Measurements from ENCODE around the gene MUC2.

MUC2 gene

GRCh38 chr11:1102996-1103395 lies 28.3 kb downstream of the MUC2 start:
- H3K9me3 ChIP-seq (replicated peaks in 1 of 2; ENCODE audit: control insufficient read depth in 2 of 2, insufficient read depth in 1 of 2, low read depth in 1 of 2, low read length in 2 of 2), result peaks cover 0 to 25% of the 10 kb centered on the region in 2 donors
- no peak overlapping the region for H2AFZ ChIP-seq (ENCODE audit: low read length)
- DNase-seq (ENCODE audit: low spot score), result no peak
- H3K79me1 ChIP-seq (ENCODE audit: low read depth, low read length), result peaks cover 1% of the 10 kb centered on the region
- H3K9ac ChIP-seq (ENCODE audit: low read depth, low read length, poor library complexity), result no peak overlapping the region
- H3K14ac ChIP-seq (ENCODE audit: low read length), result peak overlapping the region; percentile 82
- H3K27ac ChIP-seq (replicated peaks; ENCODE audit: low read length), result no peak overlapping the region
- H4K91ac ChIP-seq (ENCODE audit: low read depth, low read length, poor library complexity), result no peak overlapping the region
- H2BK12ac ChIP-seq (ENCODE audit: low read length), result no peak overlapping the region
- H2AK5ac ChIP-seq (ENCODE audit: low read depth, low read length), result peak overlapping the region; percentile 21
- no peak overlapping the region for H2BK5ac ChIP-seq (ENCODE audit: low read length)
- H3K4me3 ChIP-seq (ENCODE audit: low read length in 2 of 2), result no peak overlapping the region
- no peaks in the 10 kb centered on the region for H3K4me1 ChIP-seq (ENCODE audit: control insufficient read depth in 2 of 2, insufficient read depth in 1 of 2, low read depth in 1 of 2, low read length in 2 of 2)
- no peak overlapping the region for H2BK120ac ChIP-seq (ENCODE audit: low read depth, low read length)
- no peak overlapping the region for H3K23ac ChIP-seq (ENCODE audit: low read depth, low read length, poor library complexity)
- H3K4ac ChIP-seq (ENCODE audit: low read length), result no peak overlapping the region
- H4K8ac ChIP-seq (ENCODE audit: low read depth, low read length), result no peak overlapping the region
- H2BK15ac ChIP-seq (ENCODE audit: low read length), result no peak overlapping the region
- H3K4me2 ChIP-seq (ENCODE audit: insufficient read depth, low read length, poor library complexity, severe bottlenecking), result no peak overlapping the region
- peaks cover 0 to 1% (median 0%) of the 10 kb centered on the region in 3 experiments for H3K27me3 ChIP-seq (ENCODE audit: control insufficient read depth in 3 of 3, insufficient read depth in 3 of 3, low read depth in 1 of 3, low read length in 3 of 3)
- H3K36me3 ChIP-seq (replicated peaks in 1 of 2; ENCODE audit: control insufficient read depth in 2 of 2, insufficient read depth in 2 of 2, low read length in 2 of 2), result no peaks in the 10 kb centered on the region
- no CpG with 5 or more reads among the region's 12 CpGs for WGBS, 2 donors (ENCODE audit: extremely low coverage in 2 of 2, insufficient read length in 2 of 2, insufficient replicate concordance in 1 of 2)
- H3K18ac ChIP-seq (ENCODE audit: low read length), result no peak overlapping the region

GRCh38 chr11:1103401-1104360 lies 29.0 kb downstream of the MUC2 start:
- H3K18ac ChIP-seq (ENCODE audit: low read length), result peak overlapping the region; percentile 76
- H4K8ac ChIP-seq (ENCODE audit: low read depth, low read length), result no peak overlapping the region
- no peaks in the 10 kb centered on the region for H3K4me1 ChIP-seq (ENCODE audit: control insufficient read depth in 2 of 2, insufficient read depth in 1 of 2, low read depth in 1 of 2, low read length in 2 of 2)
- peak overlapping the region; percentile 84 for H2AK5ac ChIP-seq (ENCODE audit: low read depth, low read length)
- H3K4me3 ChIP-seq (ENCODE audit: low read length in 2 of 2), result no peak overlapping the region
- peak overlapping the region; percentile 65 for H3K23ac ChIP-seq (ENCODE audit: low read depth, low read length, poor library complexity)
- no peak overlapping the region for H3K9ac ChIP-seq (ENCODE audit: low read depth, low read length, poor library complexity)
- H2AFZ ChIP-seq (ENCODE audit: low read length), result no peak overlapping the region
- no peak overlapping the region for H3K27ac ChIP-seq (replicated peaks; ENCODE audit: low read length)
- H2BK5ac ChIP-seq (ENCODE audit: low read length), result peak overlapping the region; percentile 39
- no peaks in the 10 kb centered on the region for H3K36me3 ChIP-seq (replicated peaks in 1 of 2; ENCODE audit: control insufficient read depth in 2 of 2, insufficient read depth in 2 of 2, low read length in 2 of 2)
- no peak overlapping the region for H3K4me2 ChIP-seq (ENCODE audit: insufficient read depth, low read length, poor library complexity, severe bottlenecking)
- H2BK15ac ChIP-seq (ENCODE audit: low read length), result peak overlapping the region; percentile 58
- peak overlapping the region; percentile 53 for H4K91ac ChIP-seq (ENCODE audit: low read depth, low read length, poor library complexity)
- H3K27me3 ChIP-seq (ENCODE audit: control insufficient read depth in 3 of 3, insufficient read depth in 3 of 3, low read depth in 1 of 3, low read length in 3 of 3), result peaks cover 0 to 1% (median 0%) of the 10 kb centered on the region in 3 experiments
- no CpG with 5 or more reads among the region's 44 CpGs for WGBS, 2 donors (ENCODE audit: extremely low coverage in 2 of 2, insufficient read length in 2 of 2, insufficient replicate concordance in 1 of 2)
- H2BK12ac ChIP-seq (ENCODE audit: low read length), result no peak overlapping the region
- H3K79me1 ChIP-seq (ENCODE audit: low read depth, low read length), result peaks cover 1% of the 10 kb centered on the region
- no peak for DNase-seq (ENCODE audit: low spot score)
- H3K9me3 ChIP-seq (replicated peaks in 1 of 2; ENCODE audit: control insufficient read depth in 2 of 2, insufficient read depth in 1 of 2, low read depth in 1 of 2, low read length in 2 of 2), result peaks cover 0 to 25% of the 10 kb centered on the region in 2 donors
- H3K14ac ChIP-seq (ENCODE audit: low read length), result peak overlapping the region; percentile 89
- H2BK120ac ChIP-seq (ENCODE audit: low read depth, low read length), result no peak overlapping the region
- no peak overlapping the region for H3K4ac ChIP-seq (ENCODE audit: low read length)

GRCh38 chr11:1104411-1105182 lies 29.9 kb downstream of the MUC2 start:
- H3K4me3 ChIP-seq (ENCODE audit: low read length in 2 of 2), result no peak overlapping the region
- no CpG with 5 or more reads among the region's 28 CpGs for WGBS, 2 donors (ENCODE audit: extremely low coverage in 2 of 2, insufficient read length in 2 of 2, insufficient replicate concordance in 1 of 2)
- peak overlapping the region; percentile 82 for H3K14ac ChIP-seq (ENCODE audit: low read length)
- H3K4me2 ChIP-seq (ENCODE audit: insufficient read depth, low read length, poor library complexity, severe bottlenecking), result no peak overlapping the region
- H3K27ac ChIP-seq (replicated peaks; ENCODE audit: low read length), result no peak overlapping the region
- H2BK5ac ChIP-seq (ENCODE audit: low read length), result peak overlapping the region; percentile 39
- no peak overlapping the region for H3K4ac ChIP-seq (ENCODE audit: low read length)
- no peak overlapping the region for H2BK120ac ChIP-seq (ENCODE audit: low read depth, low read length)
- no peaks in the 10 kb centered on the region for H3K36me3 ChIP-seq (replicated peaks in 1 of 2; ENCODE audit: control insufficient read depth in 2 of 2, insufficient read depth in 2 of 2, low read length in 2 of 2)
- no peak overlapping the region for H2AFZ ChIP-seq (ENCODE audit: low read length)
- H3K4me1 ChIP-seq (ENCODE audit: control insufficient read depth in 2 of 2, insufficient read depth in 1 of 2, low read depth in 1 of 2, low read length in 2 of 2), result no peaks in the 10 kb centered on the region
- H3K27me3 ChIP-seq (ENCODE audit: control insufficient read depth in 3 of 3, insufficient read depth in 3 of 3, low read depth in 1 of 3, low read length in 3 of 3), result peaks cover 0 to 1% (median 0%) of the 10 kb centered on the region in 3 experiments
- peak overlapping the region; percentile 65 for H3K23ac ChIP-seq (ENCODE audit: low read depth, low read length, poor library complexity)
- DNase-seq (ENCODE audit: low spot score), result no peak
- H4K91ac ChIP-seq (ENCODE audit: low read depth, low read length, poor library complexity), result no peak overlapping the region
- H2AK5ac ChIP-seq (ENCODE audit: low read depth, low read length), result peak overlapping the region; percentile 84
- peaks cover 1% of the 10 kb centered on the region for H3K79me1 ChIP-seq (ENCODE audit: low read depth, low read length)
- peak overlapping the region; percentile 41 for H2BK12ac ChIP-seq (ENCODE audit: low read length)
- H3K18ac ChIP-seq (ENCODE audit: low read length), result peak overlapping the region; percentile 57
- peak overlapping the region; percentile 54 for H2BK15ac ChIP-seq (ENCODE audit: low read length)
- H4K8ac ChIP-seq (ENCODE audit: low read depth, low read length), result no peak overlapping the region
- H3K9me3 ChIP-seq (replicated peaks in 1 of 2; ENCODE audit: control insufficient read depth in 2 of 2, insufficient read depth in 1 of 2, low read depth in 1 of 2, low read length in 2 of 2), result peaks cover 0 to 24% of the 10 kb centered on the region in 2 donors
- H3K9ac ChIP-seq (ENCODE audit: low read depth, low read length, poor library complexity), result peak overlapping the region; percentile 81

- Histone ChIP-seq H3K18ac (ENCODE audit: low read length) (peak overlapping the region; percentile 57), H3K4me3 (ENCODE audit: low read length in 2 of 2) (peak overlapping the region in 1 of 2 donors; percentile 13), H3K79me1 (ENCODE audit: low read depth, low read length) (peaks cover 1% of the 10 kb centered on the region), H2AK5ac (ENCODE audit: low read depth, low read length) (peak overlapping the region; percentile 15), H3K9ac (ENCODE audit: low read depth, low read length, poor library complexity) (no peak overlapping the region), H3K23ac (ENCODE audit: low read depth, low read length, poor library complexity) (no peak overlapping the region), H2BK5ac (ENCODE audit: low read length) (peak overlapping the region; percentile 54), H2BK15ac (ENCODE audit: low read length) (peak overlapping the region; percentile 54), H3K4ac (ENCODE audit: low read length) (no peak overlapping the region), H4K91ac (ENCODE audit: low read depth, low read length, poor library complexity) (no peak overlapping the region), H3K14ac (ENCODE audit: low read length) (peak overlapping the region; percentile 82), H3K4me1 (ENCODE audit: control insufficient read depth in 2 of 2, insufficient read depth in 1 of 2, low read depth in 1 of 2, low read length in 2 of 2) (no peaks in the 10 kb centered on the region), H2BK12ac (ENCODE audit: low read length) (no peak overlapping the region), H3K36me3 (replicated peaks in 1 of 2; ENCODE audit: control insufficient read depth in 2 of 2, insufficient read depth in 2 of 2, low read length in 2 of 2) (no peaks in the 10 kb centered on the region), H2BK120ac (ENCODE audit: low read depth, low read length) (no peak overlapping the region), H3K27me3 (ENCODE audit: control insufficient read depth in 3 of 3, insufficient read depth in 3 of 3, low read depth in 1 of 3, low read length in 3 of 3) (peaks cover 0 to 1% (median 0%) of the 10 kb centered on the region in 3 experiments), H4K8ac (ENCODE audit: low read depth, low read length) (no peak overlapping the region), H3K9me3 (replicated peaks in 1 of 2; ENCODE audit: control insufficient read depth in 2 of 2, insufficient read depth in 1 of 2, low read depth in 1 of 2, low read length in 2 of 2) (peaks cover 0 to 21% of the 10 kb centered on the region in 2 donors), H3K4me2 (ENCODE audit: insufficient read depth, low read length, poor library complexity, severe bottlenecking) (no peak overlapping the region), H2AFZ (ENCODE audit: low read length) (no peak overlapping the region), H3K27ac (replicated peaks; ENCODE audit: low read length) (no peak overlapping the region)
- no CpG with 5 or more reads among the region's 7 CpGs for whole genome bisulfite sequencing, 2 donors (ENCODE audit: extremely low coverage in 2 of 2, insufficient read length in 2 of 2, insufficient replicate concordance in 1 of 2)
- DNase-seq (ENCODE audit: low spot score), result no peak
These were observed 30.5 kb downstream of the MUC2 start for GRCh38 chr11:1105183-1105565.

Measured in neuronal stem cell (in vitro differentiated cells).